NCI-H2171 treated with DMSO at 0.1 percent for 48 hours (cell line): ENCODE data around the gene GP5.

ENCODE experiments used
- DNase-seq: peaks from one replicate; lab custom pipeline; 2025; lab: John Stamatoyannopoulos, UW

The GP5 gene

GRCh38 chr3:194399166-194399565 lies at the start of gene GP5:
Gene GP5, minus strand, starts transcription at chr3:194399266. Its CDS starts 984 bp downstream, at chr3:194398282.
- no peak for DNase-seq

GRCh38 chr3:194447657-194448056 lies 48.6 kb upstream of the GP5 start:
- DNase-seq = no peak

GRCh38 chr3:194447161-194447560 lies 48.1 kb upstream of the GP5 start:
- no peak for DNase-seq

- no peak for DNase-seq
Observed at GRCh38 chr3:194446754-194447153, 47.7 kb upstream of the GP5 start.

GRCh38 chr3:194446172-194446571 lies 47.1 kb upstream of the GP5 start:
- DNase-seq = no peak

- DNase-seq = no peak
Observed at GRCh38 chr3:194443901-194444300, 44.8 kb upstream of the GP5 start.

- no peak for DNase-seq
Observed at GRCh38 chr3:194440756-194441155, 41.7 kb upstream of the GP5 start.

GRCh38 chr3:194439881-194440550 lies 41.0 kb upstream of the GP5 start:
- DNase-seq = peak; percentile 75

- no peak for DNase-seq
Observed at GRCh38 chr3:194434503-194434902, 35.4 kb upstream of the GP5 start.

GRCh38 chr3:194431554-194431953 lies 32.5 kb upstream of the GP5 start:
- DNase-seq = no peak

GRCh38 chr3:194425399-194425798 lies 26.3 kb upstream of the GP5 start:
- DNase-seq = no peak

- DNase-seq = no peak
Observed at GRCh38 chr3:194424953-194425352, 25.9 kb upstream of the GP5 start.

GRCh38 chr3:194424373-194424772 lies 25.3 kb upstream of the GP5 start:
- peak; percentile 3 for DNase-seq

GRCh38 chr3:194423317-194423716 lies 24.3 kb upstream of the GP5 start:
- no peak for DNase-seq

- no peak for DNase-seq
Observed at GRCh38 chr3:194422188-194422587, 23.1 kb upstream of the GP5 start.

- no peak for DNase-seq
Observed at GRCh38 chr3:194418671-194419070, 19.6 kb upstream of the GP5 start.

GRCh38 chr3:194407423-194407822 lies 8.4 kb upstream of the GP5 start:
- no peak for DNase-seq

GRCh38 chr3:194405766-194406165 lies 6.7 kb upstream of the GP5 start:
- DNase-seq = no peak

- DNase-seq = peak; percentile 66
Observed at GRCh38 chr3:194404365-194405140, 5.5 kb upstream of the GP5 start.

- DNase-seq = no peak
Observed at GRCh38 chr3:194401868-194402329, 2.8 kb upstream of the GP5 start.

- DNase-seq = no peak
Observed at GRCh38 chr3:194401346-194401745, 2.3 kb upstream of the GP5 start.

- DNase-seq = no peak
Observed at GRCh38 chr3:194399874-194400411, 877 bp upstream of the GP5 start.

- DNase-seq = no peak
Observed at GRCh38 chr3:194397757-194398312, 1.2 kb downstream of the GP5 start.
